Measurements from ENCODE around the gene RASGEF1B.
"Not testable (repeated sequence)": the region's sequence is repeated elsewhere in the genome, so short reads cannot be mapped to it uniquely, and the experiment has no call there.

The RASGEF1B gene

GRCh38 chr4:81498046-81498445, 26.3 kb upstream of the RASGEF1B start:
- DNase-seq (ENCODE audit: low read depth): no peak

DNA sequence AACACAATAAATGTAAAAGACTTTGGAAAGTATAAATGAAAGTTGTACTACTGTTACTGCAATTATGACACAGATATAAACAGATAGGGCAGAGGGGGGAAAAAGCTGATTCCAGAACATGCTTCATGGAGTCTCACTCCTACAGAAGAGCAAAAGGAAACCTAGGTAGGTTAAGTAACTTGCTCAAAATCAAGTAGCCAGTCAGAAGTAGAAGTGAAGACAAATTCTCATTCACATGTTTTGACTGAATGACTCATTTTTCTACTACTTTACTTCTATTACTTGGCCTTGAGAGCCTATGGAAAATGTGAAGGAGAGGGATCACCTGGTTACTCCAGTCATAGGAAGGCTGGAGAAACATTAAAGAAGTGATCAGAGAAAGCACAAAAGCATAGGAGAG, 23.6 kb upstream of the RASGEF1B start:
- DNase-seq (ENCODE audit: low read depth): no peak

DNA sequence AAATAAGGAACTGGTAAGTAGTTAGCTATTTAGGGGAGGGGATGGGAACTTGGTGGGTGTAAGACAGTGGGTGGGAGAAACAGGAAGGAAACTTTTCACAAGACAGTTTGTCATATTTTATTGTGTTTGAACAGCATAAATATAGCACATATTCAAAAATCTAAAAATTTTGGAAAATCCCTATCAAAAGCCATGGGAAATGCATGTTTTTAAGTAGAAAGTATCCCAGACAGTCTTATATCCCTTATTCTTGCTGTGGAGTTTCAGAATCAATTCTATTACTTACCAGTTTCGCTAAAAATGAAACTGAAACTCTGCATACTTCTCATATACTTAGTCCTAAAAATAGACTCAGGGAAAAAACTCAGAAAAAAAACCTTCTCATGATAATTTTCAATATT, 22.3 kb upstream of the RASGEF1B start:
- DNase-seq (ENCODE audit: low read depth): no peak

- DNase-seq (ENCODE audit: low read depth): no peak
These were observed 21.0 kb upstream of the RASGEF1B start for GRCh38 chr4:81492606-81493230.

DNA sequence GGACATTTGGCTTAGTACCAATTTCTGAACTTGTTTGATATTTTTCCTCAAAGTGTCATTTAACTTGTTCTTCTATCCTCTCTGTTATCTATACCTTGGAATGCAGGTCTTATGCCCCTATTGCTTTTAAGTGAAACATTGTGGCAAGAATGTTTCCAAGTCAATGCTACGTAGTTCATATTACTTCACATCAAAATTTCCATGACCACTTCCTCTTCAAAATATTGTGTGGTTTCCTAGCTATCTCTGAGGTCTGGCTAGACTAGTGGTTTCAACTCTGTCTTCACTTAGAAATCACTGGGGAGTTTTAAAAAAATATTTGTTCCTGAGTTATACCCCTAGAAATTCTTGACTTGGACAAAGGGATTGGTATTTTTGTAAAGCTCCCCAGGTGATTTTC, 20.2 kb upstream of the RASGEF1B start:
- no peak for DNase-seq (ENCODE audit: low read depth)

GRCh38 chr4:81490403-81491160, 18.9 kb upstream of the RASGEF1B start:
- DNase-seq (ENCODE audit: low read depth): no peak

- DNase-seq (ENCODE audit: low read depth): no peak
These were observed 14.8 kb upstream of the RASGEF1B start for GRCh38 chr4:81486502-81486901.

DNA sequence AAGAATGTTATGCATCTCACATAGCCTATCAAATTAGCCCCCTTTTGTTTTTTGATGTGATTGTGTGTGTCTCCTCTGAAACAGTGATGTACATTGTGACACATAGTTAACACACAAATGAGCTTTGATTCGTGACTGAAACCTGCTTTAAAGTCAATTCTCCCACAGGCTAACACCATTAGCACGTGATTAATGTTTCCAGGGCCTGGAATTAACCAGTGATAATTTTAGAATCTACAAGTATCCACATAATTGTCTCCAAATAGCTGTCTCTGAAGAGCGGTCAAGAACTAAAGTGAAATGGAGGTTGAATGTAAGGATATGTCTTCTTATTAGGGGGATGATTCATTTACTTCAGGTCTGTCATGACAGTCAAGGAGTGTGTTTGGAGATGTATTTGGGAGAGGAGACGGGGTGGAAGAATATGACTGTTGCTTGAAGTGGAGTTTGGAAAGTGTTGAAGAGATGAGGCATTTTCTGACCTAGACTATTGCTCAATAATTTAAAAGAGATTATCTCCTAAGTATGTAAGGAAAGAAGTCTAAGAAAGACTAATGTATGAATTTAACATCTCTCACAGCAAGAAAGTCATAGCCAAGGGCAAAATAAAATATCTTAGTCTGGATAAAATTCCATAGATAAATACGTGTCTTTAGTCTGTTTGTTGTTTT, 13.7 kb upstream of the RASGEF1B start:
- DNase-seq (ENCODE audit: low read depth): no peak

GRCh38 chr4:81482326-81482725, 10.6 kb upstream of the RASGEF1B start:
- no peak for DNase-seq (ENCODE audit: low read depth)

DNA sequence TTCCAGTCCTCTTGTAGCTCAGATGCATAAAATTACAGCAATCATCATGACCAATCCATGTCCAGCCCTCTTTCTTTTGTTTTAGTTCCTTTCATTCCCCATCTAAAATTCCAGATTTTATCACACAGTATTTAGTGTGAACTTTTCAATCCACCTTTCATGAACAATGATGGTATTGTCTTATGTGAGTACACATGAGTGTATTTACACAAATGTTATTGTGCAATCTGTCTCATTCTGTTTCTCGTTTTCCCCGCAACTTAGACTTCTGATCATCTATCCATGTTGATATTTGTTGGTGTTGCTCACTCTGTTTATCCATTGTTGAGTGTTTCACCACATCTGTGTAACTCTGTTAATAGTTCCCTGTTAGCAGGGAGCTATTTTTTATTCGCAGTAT, 9.4 kb upstream of the RASGEF1B start:
- DNase-seq (ENCODE audit: low read depth): no peak

- DNase-seq (ENCODE audit: low read depth): not testable (repeated sequence)
These were observed 7.9 kb upstream of the RASGEF1B start for GRCh38 chr4:81479573-81479972.

- DNase-seq (ENCODE audit: low read depth): not testable (repeated sequence)
These were observed 1.9 kb upstream of the RASGEF1B start for GRCh38 chr4:81473331-81474265.

DNA sequence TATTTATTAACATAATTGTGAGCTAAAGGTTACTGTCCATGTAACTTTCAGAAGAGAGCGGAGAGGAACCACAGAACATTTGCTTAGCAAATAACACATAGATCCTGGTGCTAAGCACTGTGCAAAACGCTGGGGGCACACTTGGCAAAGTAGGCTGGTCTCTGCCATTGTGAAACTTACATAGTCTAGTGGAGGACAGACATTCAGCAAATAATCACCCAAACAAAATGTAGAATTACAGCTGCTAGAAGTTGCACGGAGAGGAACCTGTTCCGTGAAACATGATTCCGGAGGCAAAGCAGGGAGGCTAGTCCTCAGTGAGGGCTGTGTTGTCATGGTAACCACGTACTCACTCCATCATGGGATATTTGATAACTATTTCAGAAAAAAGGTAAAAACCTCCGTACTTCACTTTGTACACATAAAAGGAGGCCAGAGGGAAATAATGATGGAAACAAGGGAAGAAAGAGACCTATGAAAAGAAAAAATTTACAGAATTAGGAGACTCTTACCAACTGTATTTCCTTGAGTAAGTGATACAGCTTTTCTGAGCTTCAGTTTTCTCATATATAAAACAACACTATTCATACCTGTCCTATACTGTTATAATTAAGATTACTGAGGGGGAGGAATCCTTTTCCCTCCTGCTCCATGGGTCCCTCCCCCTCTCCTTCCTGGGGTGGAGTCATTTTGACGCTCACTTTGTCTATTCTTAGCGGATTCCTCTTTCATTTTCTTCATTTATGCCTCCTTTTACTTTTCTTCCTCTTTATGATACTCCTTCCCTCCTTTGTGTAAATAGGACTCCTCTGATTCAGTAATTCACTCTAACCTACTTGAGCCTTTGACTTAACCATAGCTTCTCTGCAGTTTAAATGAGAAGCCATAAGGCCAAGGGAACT, 825 bp upstream of the RASGEF1B start:
- no peak for DNase-seq (ENCODE audit: low read depth)

GRCh38 chr4:81471298-81471587, 464 bp downstream of the RASGEF1B start:
- no peak for DNase-seq (ENCODE audit: low read depth)

- peak; percentile 7 for DNase-seq (ENCODE audit: low read depth)
These were observed 1.0 kb downstream of the RASGEF1B start for GRCh38 chr4:81470456-81471297.

DNA sequence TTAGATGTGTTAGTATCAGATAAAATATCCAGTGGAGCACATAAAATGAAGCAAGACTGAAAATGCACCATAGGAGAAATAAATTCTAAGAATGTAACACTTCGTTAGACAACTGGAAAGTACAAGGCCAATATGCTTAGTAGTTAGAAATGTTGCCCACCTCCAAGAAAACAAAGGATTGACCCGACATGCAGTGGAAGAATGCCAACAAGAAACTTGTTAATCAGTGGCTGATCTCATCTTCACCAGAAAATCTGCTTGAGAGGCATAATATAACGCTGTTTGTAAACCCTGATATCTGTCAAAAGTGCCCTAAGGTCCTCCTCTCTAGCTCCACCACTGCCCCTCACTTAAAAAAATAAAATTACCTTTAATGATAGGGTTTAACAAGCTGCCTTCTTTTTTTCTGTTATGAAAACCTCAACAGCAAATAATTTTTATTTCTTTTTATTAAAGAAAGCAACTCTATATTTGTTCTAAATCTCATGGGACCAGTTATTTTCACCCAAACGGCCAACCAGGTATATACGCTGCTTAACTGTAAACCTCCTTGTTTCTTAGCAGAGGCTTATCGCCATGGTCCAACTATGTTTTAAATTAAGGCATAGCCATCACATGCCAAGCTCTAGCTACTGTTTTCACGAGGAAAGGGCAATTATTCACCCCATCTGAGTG, 1.8 kb downstream of the RASGEF1B start:
- no peak for DNase-seq (ENCODE audit: low read depth)

- no peak for DNase-seq (ENCODE audit: low read depth)
These were observed 3.0 kb downstream of the RASGEF1B start for GRCh38 chr4:81468678-81469077.

- no peak for DNase-seq (ENCODE audit: low read depth)
These were observed 4.1 kb downstream of the RASGEF1B start for GRCh38 chr4:81467672-81467964.

- peak; percentile 29 for DNase-seq (ENCODE audit: low read depth)
These were observed 4.7 kb downstream of the RASGEF1B start for GRCh38 chr4:81466841-81467671.
